GM18517 (cell line): ENCODE results near the gene OR1A2.
"Not testable (repeated sequence)": the region's sequence is repeated elsewhere in the genome, so short reads cannot be mapped to it uniquely, and the experiment has no call there.

ENCODE experiments used
- ATAC-seq: cut with Tn5 transposase; IDR thresholded peaks from one replicate; pipeline ENCODE4 v1.9.1; 2021; ENCODE audit warnings: mild to moderate bottlenecking, moderate library complexity; ENCODE audit not compliant: unreplicated experiment

The OR1A2 gene

GRCh38 chr17:3197219-3197618 is at the start of gene OR1A2:
Gene OR1A2 (plus strand): TSS chr17:3197519. CDS start chr17:3197519, 0 bp downstream.
- no peak for ATAC-seq

- ATAC-seq: no peak
These were observed 40.1 kb upstream of the OR1A2 start for GRCh38 chr17:3157218-3157617.

- no peak for ATAC-seq
These were observed 29.7 kb upstream of the OR1A2 start for GRCh38 chr17:3167574-3167973.

- ATAC-seq: no peak
These were observed 7.4 kb upstream of the OR1A2 start for GRCh38 chr17:3189961-3190360.

- ATAC-seq: no peak
These were observed 10.0 kb downstream of the OR1A2 start, which contains the start of gene OR1A1 for GRCh38 chr17:3207367-3207766. Gene OR1A1 (plus strand): TSS chr17:3207667. CDS start chr17:3215621, 7,954 bp downstream.

GRCh38 chr17:3208484-3208883 is 11.2 kb downstream of the OR1A2 start:
- no peak for ATAC-seq

GRCh38 chr17:3213001-3213400 is 15.7 kb downstream of the OR1A2 start:
- ATAC-seq: no peak

GRCh38 chr17:3213587-3213986 is 16.3 kb downstream of the OR1A2 start:
- no peak for ATAC-seq

GRCh38 chr17:3219978-3220377 is 22.7 kb downstream of the OR1A2 start:
- ATAC-seq: not testable (repeated sequence)

- no peak for ATAC-seq
These were observed 24.5 kb downstream of the OR1A2 start for GRCh38 chr17:3221850-3222249.

GRCh38 chr17:3222505-3222904 is 25.2 kb downstream of the OR1A2 start:
- ATAC-seq: no peak

- not testable (repeated sequence) for ATAC-seq
These were observed 27.5 kb downstream of the OR1A2 start for GRCh38 chr17:3224721-3225352.

GRCh38 chr17:3232300-3232699 is 35.0 kb downstream of the OR1A2 start:
- ATAC-seq: not testable (repeated sequence)

GRCh38 chr17:3238685-3239084 is 41.4 kb downstream of the OR1A2 start:
- ATAC-seq: not testable (repeated sequence)

GRCh38 chr17:3241044-3241443 is 43.7 kb downstream of the OR1A2 start:
- ATAC-seq: not testable (repeated sequence)

GRCh38 chr17:3244841-3245240 is 47.5 kb downstream of the OR1A2 start:
- not testable (repeated sequence) for ATAC-seq
